WTC11 (cell line): ENCODE results near the gene TNIP2.

ENCODE experiments used
- CREB1 ChIP-seq: sonication (generic); formaldehyde crosslinking; IDR thresholded peaks from 2 replicates; pipeline ENCODE4 v1.8.0; 2023; ENCODE audit warnings: mild to moderate bottlenecking, missing genetic modification reagents
- CTCF ChIP-seq: fragments of 200-600 bp; IDR thresholded peaks from 2 replicates; pipeline ENCODE4 v1.8.0; 2022; ENCODE audit warnings: antibody characterized with exemption
- IRF2 ChIP-seq: sonication (generic); formaldehyde crosslinking; IDR thresholded peaks from 2 replicates; pipeline ENCODE4 v1.8.0; 2022; ENCODE audit warnings: low read depth, missing genetic modification reagents, borderline replicate concordance
- NFYB ChIP-seq: sonication (generic); formaldehyde crosslinking; conservative IDR thresholded peaks from 2 replicates; pipeline ENCODE4 v1.8.0; 2022; ENCODE audit warnings: low read depth, missing genetic modification reagents
- OVOL2 ChIP-seq: fragments of 250-450 bp; sonication (Bioruptor Pico); IDR thresholded peaks from 2 replicates; pipeline ENCODE4 v1.9.0; 2021; ENCODE audit warnings: mild to moderate bottlenecking, borderline replicate concordance
- SMAD3 ChIP-seq: sonication (generic); formaldehyde crosslinking; IDR thresholded peaks from 2 replicates; pipeline ENCODE4 v1.8.0; 2022; ENCODE audit warnings: missing genetic modification reagents, mild to moderate bottlenecking, borderline replicate concordance
- TF ChIP-seq, protein P1 (sequence below): sonication (generic); formaldehyde crosslinking; IDR thresholded peaks from 2 replicates; pipeline ENCODE4 v1.8.1; 2023; ENCODE audit warnings: mild to moderate bottlenecking, moderate library complexity, missing genetic modification reagents
- TF ChIP-seq, protein P2 (sequence below): sonication (generic); formaldehyde crosslinking; IDR thresholded peaks from 2 replicates; pipeline ENCODE4 v1.8.1; 2023; ENCODE audit warnings: mild to moderate bottlenecking, missing genetic modification reagents, moderate library complexity
- TF ChIP-seq, protein P3 (sequence below): sonication (generic); formaldehyde crosslinking; IDR thresholded peaks from 2 replicates; pipeline ENCODE4 v1.8.0; 2022; ENCODE audit warnings: mild to moderate bottlenecking, missing genetic modification reagents

- TF ChIP-seq, protein P1, sequence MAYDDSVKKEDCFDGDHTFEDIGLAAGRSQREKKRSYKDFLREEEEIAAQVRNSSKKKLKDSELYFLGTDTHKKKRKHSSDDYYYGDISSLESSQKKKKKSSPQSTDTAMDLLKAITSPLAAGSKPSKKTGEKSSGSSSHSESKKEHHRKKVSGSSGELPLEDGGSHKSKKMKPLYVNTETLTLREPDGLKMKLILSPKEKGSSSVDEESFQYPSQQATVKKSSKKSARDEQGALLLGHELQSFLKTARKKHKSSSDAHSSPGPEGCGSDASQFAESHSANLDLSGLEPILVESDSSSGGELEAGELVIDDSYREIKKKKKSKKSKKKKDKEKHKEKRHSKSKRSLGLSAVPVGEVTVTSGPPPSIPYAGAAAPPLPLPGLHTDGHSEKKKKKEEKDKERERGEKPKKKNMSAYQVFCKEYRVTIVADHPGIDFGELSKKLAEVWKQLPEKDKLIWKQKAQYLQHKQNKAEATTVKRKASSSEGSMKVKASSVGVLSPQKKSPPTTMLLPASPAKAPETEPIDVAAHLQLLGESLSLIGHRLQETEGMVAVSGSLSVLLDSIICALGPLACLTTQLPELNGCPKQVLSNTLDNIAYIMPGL (CRISPR knock-in tag), result no peak
- TF ChIP-seq OVOL2 (CRISPR knock-in tag), result no peak
- TF ChIP-seq, protein P2, sequence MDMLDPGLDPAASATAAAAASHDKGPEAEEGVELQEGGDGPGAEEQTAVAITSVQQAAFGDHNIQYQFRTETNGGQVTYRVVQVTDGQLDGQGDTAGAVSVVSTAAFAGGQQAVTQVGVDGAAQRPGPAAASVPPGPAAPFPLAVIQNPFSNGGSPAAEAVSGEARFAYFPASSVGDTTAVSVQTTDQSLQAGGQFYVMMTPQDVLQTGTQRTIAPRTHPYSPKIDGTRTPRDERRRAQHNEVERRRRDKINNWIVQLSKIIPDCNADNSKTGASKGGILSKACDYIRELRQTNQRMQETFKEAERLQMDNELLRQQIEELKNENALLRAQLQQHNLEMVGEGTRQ, result no peak
- no peak for TF ChIP-seq NFYB (CRISPR knock-in tag)
- TF ChIP-seq SMAD3 (CRISPR knock-in tag), result no peak
- TF ChIP-seq CREB1, result no peak
- TF ChIP-seq IRF2 (CRISPR knock-in tag), result no peak
- TF ChIP-seq, protein P3, sequence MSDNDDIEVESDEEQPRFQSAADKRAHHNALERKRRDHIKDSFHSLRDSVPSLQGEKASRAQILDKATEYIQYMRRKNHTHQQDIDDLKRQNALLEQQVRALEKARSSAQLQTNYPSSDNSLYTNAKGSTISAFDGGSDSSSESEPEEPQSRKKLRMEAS (CRISPR knock-in tag), result no peak
- TF ChIP-seq CTCF, result no peak
Observed at GRCh38 chr4:2743518-2744445, 12.4 kb downstream of the TNIP2 start.
